HEK293T (cell line): ENCODE measurements around the gene RRP15.

ENCODE experiments used
- CTCF ChIA-PET: fragments of 350-600 bp; formaldehyde crosslinking; extraction: SDS; loops from one replicate; lab custom pipeline; 2021; ENCODE audit warnings: antibody characterized with exemption, inconsistent platforms; lab: Yijun Ruan, JAX
- POLR2A ChIA-PET: fragments of 350-600 bp; formaldehyde crosslinking; extraction: SDS; loops from one replicate; lab custom pipeline; 2020; ENCODE audit warnings: antibody characterized with exemption, inconsistent platforms; lab: Yijun Ruan, JAX
- DNase-seq: peaks from one replicate; pipeline ENCODE4 v3.0.0; 2012; ENCODE audit warnings: mixed read lengths; ENCODE audit errors: extremely low spot score
- ARNT ChIP-seq: fragments of 450-650 bp; IDR thresholded peaks from 2 replicates; pipeline ENCODE4 v1.6.1; 2017; ENCODE audit warnings: mild to moderate bottlenecking
- BHLHE40 ChIP-seq: fragments of 450-650 bp; IDR thresholded peaks from 2 replicates; pipeline ENCODE4 v1.6.1; 2016; ENCODE audit warnings: mild to moderate bottlenecking, moderate library complexity, borderline replicate concordance
- CTBP1 ChIP-seq: fragments of 450-650 bp; IDR thresholded peaks from 2 replicates; pipeline ENCODE4 v1.6.1; 2016; ENCODE audit warnings: borderline replicate concordance
- ELF4 ChIP-seq: fragments of 450-650 bp; IDR thresholded peaks from 2 replicates; pipeline ENCODE4 v1.6.1; 2017; ENCODE audit warnings: antibody characterized with exemption
- FOXA1 ChIP-seq: fragments of 450-650 bp; IDR thresholded peaks from 2 replicates; pipeline ENCODE4 v1.6.1; 2016; ENCODE audit warnings: mild to moderate bottlenecking
- FOXK2 ChIP-seq: fragments of 450-650 bp; IDR thresholded peaks from 2 replicates; pipeline ENCODE4 v1.6.1; 2016; ENCODE audit warnings: mild to moderate bottlenecking
- FOXM1 ChIP-seq: fragments of 450-650 bp; IDR thresholded peaks from 2 replicates; pipeline ENCODE4 v1.6.1; 2017; ENCODE audit warnings: mild to moderate bottlenecking, borderline replicate concordance
- HDGF ChIP-seq: fragments of 450-650 bp; IDR thresholded peaks from 2 replicates; pipeline ENCODE4 v1.6.1; 2017; ENCODE audit warnings: antibody characterized with exemption, borderline replicate concordance
- L3MBTL2 ChIP-seq: fragments of 450-650 bp; conservative IDR thresholded peaks from 2 replicates; pipeline ENCODE4 v1.6.1; 2016; ENCODE audit warnings: mild to moderate bottlenecking
- LEF1 ChIP-seq: fragments of 450-650 bp; IDR thresholded peaks from 2 replicates; pipeline ENCODE4 v1.6.1; 2017; ENCODE audit warnings: mild to moderate bottlenecking, borderline replicate concordance
- NFRKB ChIP-seq: fragments of 450-650 bp; IDR thresholded peaks from 2 replicates; pipeline ENCODE4 v1.6.1; 2016; ENCODE audit warnings: mild to moderate bottlenecking, moderate library complexity
- PKNOX1 ChIP-seq: fragments of 450-650 bp; IDR thresholded peaks from 2 replicates; pipeline ENCODE4 v1.6.1; 2016
- SP1 ChIP-seq: fragments of 450-650 bp; IDR thresholded peaks from 2 replicates; pipeline ENCODE4 v1.6.1; 2017
- SUZ12 ChIP-seq: fragments of 450-650 bp; IDR thresholded peaks from 2 replicates; pipeline ENCODE4 v1.6.1; 2016; ENCODE audit warnings: mild to moderate bottlenecking
- TARDBP ChIP-seq: fragments of 450-650 bp; IDR thresholded peaks from 2 replicates; pipeline ENCODE4 v1.6.1; 2016
- ZNF384 ChIP-seq: fragments of 450-650 bp; IDR thresholded peaks from 2 replicates; pipeline ENCODE4 v1.6.1; 2016

RRP15 gene

DNA sequence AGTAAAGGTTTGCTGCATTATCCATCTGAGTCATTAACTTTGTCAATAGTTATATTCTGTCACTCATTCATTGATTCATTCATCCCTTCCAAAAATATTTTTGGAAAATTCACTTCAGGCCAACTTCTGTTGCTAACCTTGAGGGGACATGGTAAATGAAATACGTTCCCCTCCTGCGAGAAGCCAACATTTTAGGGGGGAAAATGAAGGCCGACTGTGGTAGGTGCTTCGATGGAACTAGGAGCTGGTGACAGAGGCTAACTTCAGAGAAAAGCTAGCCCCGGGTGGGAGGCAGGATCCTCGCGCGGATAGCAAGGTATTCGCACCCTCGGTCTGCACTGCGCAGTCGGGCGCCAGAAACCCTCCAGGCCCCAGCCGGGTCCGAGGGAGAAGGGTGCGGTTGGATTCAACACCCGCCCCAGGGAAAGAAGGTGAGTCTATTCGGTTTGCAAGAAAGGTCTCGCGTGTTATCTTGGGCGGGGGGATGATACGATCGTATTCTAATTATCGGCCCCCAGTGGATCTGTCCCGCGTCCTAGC lies 646 bp upstream of the RRP15 start:
- CTCF ChIA-PET = interaction anchor here (1.1 kb wide), 1 partner anchor 24 kb away, joined by 3 read pairs; no protein-coding TSS in a partner anchor
- TF ChIP-seq FOXA1 (no peak), TARDBP (no peak), SUZ12 (no peak), BHLHE40 (no peak), SP1 (no peak), FOXK2 (no peak), ELF4 (no peak), HDGF (no peak), ZNF384 (no peak), ARNT (no peak), NFRKB (no peak), FOXM1 (no peak), CTBP1 (no peak), L3MBTL2 (no peak), LEF1 (no peak)
- POLR2A ChIA-PET = interaction anchor here (0.7 to 2.0 kb wide), 8 partner anchors 10 to 54 kb away, joined by 3 to 13 read pairs (median 5); no protein-coding TSS in a partner anchor
- DNase-seq = no peak

- POLR2A ChIA-PET = no interaction called here
- CTCF ChIA-PET = no interaction called here
- no peak for DNase-seq
- TF ChIP-seq FOXM1 = no peak
- no peak for TF ChIP-seq CTBP1
- TF ChIP-seq PKNOX1 = no peak
- no peak for TF ChIP-seq LEF1
- no peak for TF ChIP-seq SP1
- TF ChIP-seq ARNT = no peak
- no peak for TF ChIP-seq ELF4
- no peak for TF ChIP-seq L3MBTL2
- TF ChIP-seq BHLHE40 = no peak
- TF ChIP-seq FOXA1 = no peak
- no peak for TF ChIP-seq HDGF
- no peak for TF ChIP-seq NFRKB
Observed at GRCh38 chr1:218292515-218292914, 7.4 kb downstream of the RRP15 start.

DNA sequence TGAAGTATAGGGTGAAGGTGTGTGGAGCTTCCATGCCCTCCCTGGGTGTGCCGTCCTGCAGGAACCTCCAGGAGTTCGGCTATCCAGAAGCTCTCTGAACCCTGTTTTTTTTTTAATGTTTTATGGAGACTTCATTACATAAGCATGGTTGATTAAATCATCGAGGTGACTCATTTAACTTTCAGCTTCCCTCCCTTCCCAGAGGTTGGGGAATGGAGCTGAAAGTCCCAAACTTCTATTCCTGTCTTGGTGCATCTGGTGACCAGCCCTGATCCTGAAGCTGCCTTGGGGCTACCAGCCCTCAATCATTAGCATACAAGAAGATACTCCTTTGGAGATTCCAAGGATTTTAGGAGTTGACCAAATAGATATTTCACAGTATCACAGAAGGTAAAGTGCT lies 9.5 kb downstream of the RRP15 start:
- no peak for TF ChIP-seq ZNF384
- TF ChIP-seq NFRKB = no peak
- no peak for TF ChIP-seq SP1
- no peak for TF ChIP-seq PKNOX1
- no peak for TF ChIP-seq FOXK2
- TF ChIP-seq FOXM1 = no peak
- no peak for TF ChIP-seq L3MBTL2
- no peak for TF ChIP-seq LEF1
- TF ChIP-seq ARNT = no peak
- no peak for TF ChIP-seq TARDBP
- no peak for TF ChIP-seq SUZ12
- no peak for TF ChIP-seq HDGF
- TF ChIP-seq ELF4 = no peak
- no peak for TF ChIP-seq CTBP1
- no peak for TF ChIP-seq FOXA1
- TF ChIP-seq BHLHE40 = no peak
- ChIA-PET POLR2A (interaction anchor here (1.5 kb wide), 1 partner anchor 9 kb away, joined by 8 read pairs; the partner anchor contains the start of gene RRP15), CTCF (interaction anchor here (0.6 kb wide), 1 partner anchor 172 kb away, joined by 3 read pairs; no protein-coding TSS in a partner anchor)
- no peak for DNase-seq

DNA sequence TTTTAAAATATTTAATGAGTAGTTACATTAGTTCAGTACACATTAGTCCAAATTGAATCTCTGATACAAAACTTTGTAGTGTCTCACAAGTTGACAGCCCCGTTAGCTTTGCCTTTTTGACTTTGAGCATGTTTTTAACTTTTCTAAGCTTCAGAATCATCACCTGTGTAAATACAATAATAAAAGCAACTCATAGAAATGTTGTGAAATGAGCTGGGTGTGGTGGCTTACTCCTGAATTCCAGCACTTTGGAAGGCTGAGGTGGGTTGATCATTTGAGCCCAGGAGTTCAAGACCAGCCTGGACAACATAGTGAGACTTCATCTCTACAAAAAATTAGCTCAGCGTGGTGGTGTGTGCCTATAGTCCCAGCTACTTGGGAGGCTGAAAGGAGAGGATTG lies 11.1 kb downstream of the RRP15 start:
- DNase-seq = no peak
- CTCF ChIA-PET = no interaction called here
- TF ChIP-seq SUZ12 = no peak
- no peak for TF ChIP-seq PKNOX1
- TF ChIP-seq TARDBP = no peak
- no peak for TF ChIP-seq BHLHE40
- no peak for TF ChIP-seq L3MBTL2
- TF ChIP-seq ELF4 = no peak
- TF ChIP-seq CTBP1 = no peak
- TF ChIP-seq LEF1 = no peak
- POLR2A ChIA-PET = interaction anchor here (2.5 kb wide), 1 partner anchor 11 kb away, joined by 13 read pairs; the partner anchor contains the start of gene RRP15

DNA sequence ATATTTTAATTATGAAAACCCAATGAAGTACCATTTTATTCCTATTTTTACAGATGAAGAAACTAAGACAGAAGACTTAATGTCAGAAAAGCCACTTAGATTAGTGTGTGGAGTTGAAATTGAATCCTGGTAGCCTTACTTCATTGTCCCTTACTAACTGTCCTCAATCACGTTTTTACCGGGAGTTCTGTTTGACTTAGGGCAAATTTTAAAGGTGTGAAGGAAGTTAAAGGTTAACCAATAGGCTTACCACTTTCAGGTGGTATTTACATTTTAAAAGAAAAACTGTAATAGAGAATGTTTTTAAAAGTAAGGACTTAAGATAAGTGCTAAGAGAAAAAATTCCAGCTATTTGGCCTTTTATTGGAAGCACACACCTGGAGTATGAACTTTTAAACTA lies 12.4 kb downstream of the RRP15 start:
- TF ChIP-seq FOXA1 = no peak
- no peak for TF ChIP-seq PKNOX1
- TF ChIP-seq HDGF = no peak
- TF ChIP-seq LEF1 = no peak
- TF ChIP-seq ARNT = no peak
- DNase-seq = no peak
- CTCF ChIA-PET = no interaction called here
- POLR2A ChIA-PET = interaction anchor here (2.5 kb wide), 1 partner anchor 12 kb away, joined by 13 read pairs; the partner anchor contains the start of gene RRP15

DNA sequence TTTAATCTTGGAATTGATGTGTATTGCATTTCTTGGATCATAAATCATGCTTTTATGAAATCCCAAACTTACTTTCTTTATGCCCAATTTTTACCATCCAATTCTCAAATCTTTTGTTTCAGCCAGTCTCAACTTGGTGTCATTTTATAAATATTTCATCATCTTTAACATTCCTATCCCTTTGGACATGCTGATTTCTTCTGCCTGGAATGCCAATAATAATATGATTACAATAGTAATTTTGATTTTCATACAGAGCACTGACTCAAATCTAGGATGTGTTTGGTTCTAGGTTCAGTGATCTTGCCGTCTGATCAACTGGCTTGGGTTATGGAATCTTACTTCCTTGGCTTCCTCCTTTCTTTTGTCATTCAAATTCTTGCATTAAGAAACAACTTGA lies 12.8 kb downstream of the RRP15 start:
- no peak for DNase-seq
- POLR2A ChIA-PET = interaction anchor here (2.5 kb wide), 1 partner anchor 13 kb away, joined by 13 read pairs; the partner anchor contains the start of gene RRP15
- TF ChIP-seq BHLHE40 (no peak), FOXA1 (no peak), LEF1 (no peak)
- CTCF ChIA-PET = no interaction called here
